GM18868 (cell line): Measurements from ENCODE around the gene RTL10.

Experiments
- ATAC-seq: cut with Tn5 transposase; IDR thresholded peaks from one replicate; pipeline ENCODE4 v1.9.1; 2021; ENCODE audit warnings: mild to moderate bottlenecking, moderate library complexity; ENCODE audit not compliant: unreplicated experiment

RTL10 gene

DNA sequence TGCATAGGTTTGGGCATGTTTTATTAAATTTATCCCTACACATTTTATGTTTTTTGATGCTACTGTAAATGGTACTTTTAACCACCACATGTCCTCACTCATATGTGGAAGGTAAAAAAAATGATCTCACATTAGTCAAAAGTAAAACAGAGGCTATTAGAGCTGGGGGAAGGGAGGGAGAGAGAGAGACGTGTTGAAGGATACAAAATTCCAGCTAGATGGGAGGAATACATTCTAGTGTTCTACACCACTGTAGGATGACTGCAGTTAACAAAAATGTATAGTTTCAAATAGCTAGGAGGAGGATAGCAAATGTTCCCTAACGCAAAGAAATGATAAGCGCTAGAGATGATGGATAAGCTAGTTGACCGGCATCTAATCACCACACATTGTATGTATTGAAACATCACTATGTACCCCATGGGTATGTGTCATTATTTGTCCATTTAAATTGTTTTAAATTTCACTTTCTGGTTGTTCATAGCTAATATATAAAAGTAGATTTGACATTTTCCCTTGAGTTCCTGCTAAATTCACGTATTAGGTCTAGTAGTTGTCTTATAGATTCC lies 9.9 kb upstream of the RTL10 start:
- no peak for ATAC-seq

DNA sequence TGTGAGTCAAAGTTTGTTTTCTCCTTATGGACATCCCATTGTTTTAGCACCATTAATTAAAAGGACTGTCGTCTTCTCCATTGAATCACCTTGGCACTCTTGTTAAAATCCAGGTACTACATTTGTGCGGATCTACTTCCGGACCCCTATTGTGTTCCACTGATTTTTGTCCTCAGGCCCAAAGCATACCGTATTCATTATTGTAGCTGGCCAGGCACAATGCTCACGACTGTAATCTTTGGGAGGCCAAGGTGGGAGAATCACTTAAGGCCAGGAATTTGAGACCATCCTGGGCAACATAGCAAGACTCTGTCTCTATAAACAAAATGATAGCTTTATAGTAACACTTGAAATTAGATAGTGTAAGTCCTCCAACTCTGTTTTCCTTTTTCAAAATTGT lies 8.9 kb upstream of the RTL10 start:
- ATAC-seq, result no peak

GRCh38 chr22:19862619-19863246 lies 8.1 kb upstream of the RTL10 start:
- ATAC-seq, result no peak

GRCh38 chr22:19859861-19860510 lies 5.3 kb upstream of the RTL10 start:
- no peak for ATAC-seq

- ATAC-seq, result no peak
These were observed 2.7 kb upstream of the RTL10 start for GRCh38 chr22:19857382-19857781.

DNA sequence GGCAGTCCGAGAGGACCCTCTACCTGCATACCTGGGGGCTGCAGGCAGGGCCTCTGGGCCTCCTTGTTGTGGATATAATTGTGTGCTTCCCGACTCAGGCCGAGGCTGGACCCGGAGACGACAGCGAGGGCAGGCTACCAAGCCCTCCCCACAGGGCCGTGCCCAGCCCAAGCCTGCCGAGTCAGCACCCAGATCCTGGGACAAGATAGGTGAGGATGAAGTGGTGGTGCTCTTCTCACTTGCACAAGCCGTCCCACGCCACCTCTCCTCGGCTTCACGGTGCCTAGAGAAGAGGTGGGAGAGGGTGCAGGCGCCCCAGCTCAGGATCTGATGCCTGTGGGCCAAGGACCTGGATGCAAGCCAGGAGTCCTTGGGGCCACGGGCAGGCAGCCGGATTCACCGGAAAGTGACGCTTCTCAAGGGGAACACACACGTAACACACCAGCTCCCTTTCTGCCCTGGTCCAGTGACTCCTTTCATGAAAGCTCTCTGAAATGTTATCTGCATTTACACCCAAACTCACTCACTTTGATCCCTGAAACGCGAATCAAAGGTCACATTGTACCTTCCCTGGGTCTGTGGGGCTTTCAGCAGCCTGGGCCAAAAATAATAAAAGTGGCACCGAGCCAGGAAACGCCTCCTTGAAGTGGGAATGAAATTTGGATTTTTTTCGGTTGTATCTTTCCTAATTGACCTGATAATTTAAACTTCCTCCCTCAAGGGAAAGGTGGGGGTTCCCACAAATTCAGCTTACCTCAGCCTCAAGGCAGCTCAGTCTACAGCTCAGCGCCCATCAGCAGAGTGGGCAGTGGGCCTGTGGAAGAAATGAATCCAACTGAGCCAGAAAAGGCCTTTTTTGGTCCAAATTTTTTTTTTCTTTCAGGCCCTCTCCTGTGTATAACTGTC lies 1.1 kb upstream of the RTL10 start:
- ATAC-seq, result no peak

DNA sequence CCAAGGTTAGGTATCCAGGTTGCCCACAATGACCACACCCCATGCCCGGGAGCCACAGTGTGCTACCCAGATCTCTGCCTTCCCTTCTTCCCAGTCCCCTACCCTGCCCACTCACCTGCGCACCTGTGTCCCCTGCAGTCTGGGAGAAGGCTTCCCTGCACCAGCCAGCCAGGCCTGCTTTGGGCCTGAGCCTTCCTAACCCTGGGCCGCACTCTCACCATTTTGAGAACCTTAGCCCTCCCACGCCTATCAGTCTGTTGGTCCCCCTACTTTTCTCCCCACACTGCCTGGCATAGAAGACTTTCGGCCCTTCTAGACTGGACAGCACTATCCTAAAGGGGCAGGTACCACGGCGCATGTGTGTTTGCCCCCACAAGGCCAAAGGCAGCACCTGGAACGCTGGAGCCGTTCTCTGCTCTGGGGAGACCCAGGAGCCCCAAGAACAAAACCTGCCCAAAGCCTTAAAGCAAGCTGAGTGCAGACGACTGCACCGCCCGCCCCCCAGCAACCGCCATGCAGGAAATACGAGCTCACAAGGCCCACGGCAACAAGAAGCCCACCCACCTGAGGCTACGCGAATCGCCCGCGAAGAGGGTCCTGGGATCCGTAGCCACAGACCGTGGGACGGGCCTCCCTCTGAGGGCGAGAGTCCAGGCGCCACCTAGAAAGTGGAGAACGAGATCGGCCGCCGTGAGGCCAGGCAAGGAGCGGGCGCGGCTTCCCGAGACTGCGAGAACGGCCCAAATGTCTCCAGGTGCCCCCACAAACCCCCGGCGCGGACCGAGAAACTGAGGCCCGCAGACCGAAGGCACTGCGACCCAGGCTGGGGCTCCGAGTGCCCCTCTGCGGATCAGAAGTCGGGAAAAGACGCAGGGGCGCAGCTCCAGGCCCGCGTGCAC lies 546 bp downstream of the RTL10 start:
- ATAC-seq, result no peak

DNA sequence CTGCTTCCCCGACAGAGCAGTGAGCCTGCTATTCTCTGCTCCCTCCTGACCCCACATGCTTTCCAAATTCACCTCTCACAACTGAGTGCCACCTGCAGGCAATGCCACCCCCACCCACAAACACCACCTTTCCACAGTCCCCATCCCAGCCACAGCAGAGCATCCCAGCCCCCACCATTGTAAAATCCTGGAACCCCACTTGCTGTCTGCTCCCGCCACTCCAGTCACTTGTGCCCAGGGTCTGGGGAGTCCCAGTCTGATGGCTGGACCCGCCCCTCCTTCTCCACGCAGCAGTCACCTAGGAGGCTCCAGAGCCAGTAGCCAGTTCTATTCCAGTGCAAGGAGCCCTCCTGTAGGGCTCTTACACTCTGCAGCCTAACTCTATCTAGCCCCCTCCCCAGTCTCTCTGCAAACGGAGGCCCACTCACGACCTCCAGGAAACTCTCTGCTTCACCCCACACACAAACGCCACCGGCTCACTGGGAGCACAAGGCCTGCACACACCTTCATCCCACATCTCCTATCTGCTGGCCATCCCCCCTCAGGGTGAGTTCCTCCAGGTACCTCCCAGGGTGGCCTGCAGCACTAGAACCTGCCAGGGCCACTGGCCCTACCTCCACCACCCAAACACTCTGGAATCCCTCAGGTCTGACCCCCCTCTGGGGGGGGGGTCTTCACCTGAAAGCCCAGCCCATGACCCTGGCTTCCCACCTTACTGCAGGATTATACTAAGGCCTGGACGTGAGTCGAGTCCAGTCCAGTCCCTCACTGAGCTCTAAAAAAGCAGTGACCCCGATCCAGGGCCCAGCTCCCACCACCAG lies 1.4 kb downstream of the RTL10 start:
- no peak for ATAC-seq

DNA sequence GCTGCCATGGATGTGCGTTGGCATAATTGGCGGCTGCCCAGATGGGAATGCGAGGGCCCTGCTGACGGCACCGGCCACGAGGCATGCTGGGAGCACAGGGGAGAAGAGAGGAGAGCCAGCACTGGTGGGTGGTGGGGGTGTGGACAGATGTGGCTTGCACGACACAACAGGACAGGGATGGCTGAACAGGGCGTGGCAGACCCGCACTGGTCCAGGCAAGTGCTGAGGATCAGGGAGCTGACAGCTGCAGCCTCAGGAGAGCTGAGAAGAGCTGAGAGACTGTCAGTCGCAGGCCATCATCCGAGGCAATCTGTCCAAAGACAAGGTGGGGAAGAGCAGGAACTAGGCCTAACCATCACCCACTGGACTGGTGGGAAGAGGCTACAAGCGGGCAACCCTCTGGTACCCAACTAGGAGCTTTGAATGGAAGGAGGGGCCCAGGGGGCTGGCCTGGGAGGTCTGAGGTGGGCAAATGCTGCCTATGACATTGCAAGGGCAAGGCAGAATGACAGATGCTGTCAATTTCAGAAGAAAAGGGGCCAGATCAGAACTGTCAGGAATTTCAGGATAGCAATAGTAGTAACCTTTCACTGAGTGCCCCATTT lies 2.4 kb downstream of the RTL10 start:
- no peak for ATAC-seq

GRCh38 chr22:19851291-19852176 lies 3.1 kb downstream of the RTL10 start:
- ATAC-seq, result no peak

DNA sequence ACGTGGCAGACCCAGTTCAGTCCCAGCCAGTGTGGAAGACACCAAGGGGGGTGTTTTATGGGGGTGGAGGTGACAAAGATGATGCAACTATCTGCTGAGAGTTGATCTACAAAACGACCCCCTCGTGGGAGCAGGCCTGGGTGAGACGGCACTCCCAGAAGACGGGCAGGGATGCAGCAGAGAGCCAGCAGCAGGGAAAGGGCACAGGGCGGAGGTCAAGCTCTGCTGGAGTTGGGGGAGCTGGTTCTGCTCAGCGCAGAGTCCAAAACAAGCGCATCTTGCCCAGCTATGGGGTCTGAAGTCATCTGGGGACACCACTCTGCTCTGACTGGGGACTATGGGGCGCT lies 3.9 kb downstream of the RTL10 start:
- no peak for ATAC-seq

DNA sequence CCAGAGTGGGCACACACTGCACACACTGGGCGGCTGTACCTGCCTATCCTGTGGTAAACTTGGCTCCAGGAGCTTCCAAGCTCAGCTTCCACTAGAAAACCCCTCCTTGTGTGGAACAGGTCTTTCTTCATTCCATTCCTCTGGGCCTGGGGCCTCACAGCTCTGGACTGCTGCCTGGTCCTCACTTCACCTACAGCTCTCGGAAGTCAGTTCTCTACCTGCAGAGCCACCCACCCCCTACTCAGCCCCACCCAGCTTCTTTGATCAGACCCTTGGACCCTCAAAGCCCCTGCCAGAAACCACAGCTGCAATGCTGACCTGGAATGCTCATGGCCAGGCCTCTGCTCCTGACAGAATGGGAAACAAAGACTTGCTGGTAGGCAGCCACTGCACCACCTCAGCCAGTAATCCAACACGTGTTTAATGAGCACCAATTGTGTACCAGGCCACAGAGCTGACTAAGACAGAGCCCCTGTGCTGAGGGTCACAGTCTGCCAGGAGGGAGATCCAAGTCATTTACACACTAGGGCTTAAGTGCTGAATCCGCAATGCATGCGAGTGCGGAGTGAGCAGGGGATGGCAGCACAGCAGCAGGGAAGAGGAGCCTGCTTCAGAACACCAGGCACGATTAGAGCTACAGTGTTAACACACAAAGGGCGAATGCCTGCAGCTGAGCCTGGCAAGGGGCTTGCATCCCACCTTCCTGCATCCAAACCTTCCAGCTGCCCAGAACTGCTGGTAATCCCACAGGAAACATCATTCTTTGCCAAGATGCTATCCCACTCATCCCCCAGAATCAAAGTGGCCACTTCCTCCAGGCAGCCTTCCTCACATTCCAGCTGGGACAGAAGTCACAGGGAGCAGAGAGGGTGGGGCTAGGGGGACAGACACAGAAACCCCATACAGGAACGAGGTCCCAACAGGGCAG lies 4.6 kb downstream of the RTL10 start:
- no peak for ATAC-seq

- no peak for ATAC-seq
These were observed 6.1 kb downstream of the RTL10 start for GRCh38 chr22:19848298-19849224.

DNA sequence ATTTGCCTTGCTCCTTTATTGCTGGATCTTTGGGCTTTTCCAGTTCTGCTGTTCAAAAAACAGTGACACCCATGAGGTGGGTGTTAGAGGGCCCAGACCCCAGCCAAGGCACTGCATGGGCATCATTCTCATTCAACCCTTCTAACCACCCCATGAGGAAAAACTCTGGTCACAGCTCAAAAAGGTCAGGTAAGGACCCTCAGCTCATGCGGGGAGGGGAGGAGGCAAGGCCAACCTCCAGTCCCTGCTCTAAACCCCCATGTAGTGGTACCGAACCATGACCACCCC lies 7.4 kb downstream of the RTL10 start:
- ATAC-seq, result no peak

DNA sequence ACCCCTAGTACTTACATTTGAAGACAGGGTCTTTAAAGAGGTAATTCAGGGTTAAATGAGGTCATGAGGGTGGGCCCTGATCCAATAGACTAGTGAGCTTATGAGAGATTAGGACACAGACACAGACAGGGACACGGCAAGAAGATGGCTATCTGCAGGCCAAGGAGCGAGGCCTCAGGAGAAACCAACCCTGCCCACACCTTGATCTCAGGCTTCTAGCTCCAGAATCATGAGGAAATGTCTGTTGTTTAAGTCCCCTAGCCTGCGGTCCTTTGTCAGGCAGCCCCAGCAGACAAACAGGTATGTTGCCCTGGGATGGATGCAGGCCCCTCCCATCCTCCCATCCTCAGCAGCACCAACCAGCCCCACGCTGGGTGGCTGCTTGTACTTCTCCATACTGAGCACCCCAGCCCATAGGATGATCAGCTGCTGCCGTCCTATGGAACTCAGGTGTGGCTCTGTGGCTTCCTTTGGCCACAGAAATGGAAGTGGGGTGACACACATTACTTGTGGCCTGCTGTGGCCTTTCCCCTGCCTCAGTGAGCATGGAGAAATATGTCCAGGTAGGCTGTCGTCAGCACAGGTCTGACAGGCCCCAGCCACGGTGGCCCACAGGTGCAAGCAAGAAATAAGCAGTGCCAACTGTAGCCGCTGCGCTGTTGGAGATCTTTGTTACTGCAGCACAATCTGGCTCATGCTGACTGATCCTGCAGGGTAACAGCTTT lies 7.9 kb downstream of the RTL10 start:
- ATAC-seq, result no peak
